H1 (cell line): ENCODE results near the gene SH3RF2. TPM values are rescaled to one million over a fixed set of nuclear protein-coding genes. Genes with fewer than 3 reads are reported as not detected.

Experiments used
- POLR2A ChIP-seq, 2 experiments: IDR thresholded peaks; 1 replicate in 1 of 2; 2 replicates in 1 of 2; pipeline ENCODE4 v1.6.1; 2011; ENCODE audit warnings: low read depth in 2 of 2, low read length in 2 of 2, mild to moderate bottlenecking in 2 of 2; ENCODE audit errors: control extremely low read depth in 1 of 2
- YY1 ChIP-seq: IDR thresholded peaks from 2 replicates; pipeline ENCODE4 v1.6.1; 2011; ENCODE audit warnings: low read depth, mild to moderate bottlenecking, low read length
- polyA plus RNA-seq, 7 experiments: library from polyadenylated mRNA; depleted of rRNA in 3 of 7; stranded (reverse) in 5 of 7; unstranded in 2 of 7; fragments of >200 nt in 5 of 7; fragments of 200-250 nt in 2 of 7; gene quantifications; 1 replicate in 5 of 7; 2 replicates in 1 of 7; 4 replicates in 1 of 7; pipeline versions ENCODE4 v1.2.1 to v1.2.3, GENCODE V29; 2011 to 2013; ENCODE audit warnings: missing spikeins in 2 of 7, mixed read lengths in 2 of 7
- total RNA-seq: library from RNA; stranded (reverse); fragmentation: NEBNext Ultra II Directional; extraction: Animal tissue kit (Norgen Biotek cat#: 25700); gene quantifications from 2 replicates; pipeline ENCODE4 v1.2.1, GENCODE V29; 2021

SH3RF2 gene
- total and polyA plus RNA-seq, 2 of the 8 experiments (the other 6 are each of a cell fraction or from before 2014, with no cell fraction given) = 0.80 to 0.95 TPM

- TF ChIP-seq YY1 (no peak), POLR2A (IDR thresholded peaks at IDR 0.05; ENCODE audit: control extremely low read depth in 1 of 2, low read depth in 2 of 2, low read length in 2 of 2) (no peak)
- TF ChIP-seq, all 59 proteins: peak for 0
Observed at GRCh38 chr5:145925803-145926202, 10.6 kb upstream of the SH3RF2 start (continued).
